OCI-LY7 (cell line): Measurements from ENCODE around the gene ZCCHC2. TPM values are rescaled to one million over a fixed set of nuclear protein-coding genes. Genes with fewer than 3 reads are reported as not detected.

Experiments
- BruUV-seq: library from RNA; stranded (reverse); fragments of 400-500 nt; replicated peaks from 2 replicates; lab custom pipeline; 2021; lab: Mats Ljungman, UMichigan
- CTCF ChIA-PET: fragments of 300-600 bp; sonication (Branson Sonifier 250); formaldehyde crosslinking; loops from one replicate; lab custom pipeline; 2022; ENCODE audit warnings: antibody characterized with exemption; ENCODE audit not compliant: unreplicated experiment; lab: Charles Lee
- POLR2A ChIA-PET: fragments of 300-600 bp; sonication (Branson Sonifier 250); formaldehyde crosslinking; loops from one replicate; lab custom pipeline; 2022; ENCODE audit warnings: antibody characterized with exemption; lab: Charles Lee
- DNase-seq: peaks from one replicate; pipeline ENCODE4 v3.0.0-alpha.2; 2015; ENCODE audit warnings: low spot score
- H2AFZ ChIP-seq: fragments of 200-600 bp; sonication (generic), shearing (Covaris generic); 2 replicates; pipeline ENCODE4 v1.6.1; 2014; ENCODE audit warnings: mild to moderate bottlenecking, antibody characterized with exemption, low read length, moderate library complexity
- H3K27ac ChIP-seq: fragments of 200-600 bp; sonication (generic); 2 replicates; pipeline ENCODE4 v1.5.1; 2014; ENCODE audit warnings: mixed run types, low read depth, mild to moderate bottlenecking, moderate library complexity, low read length, inconsistent platforms; ENCODE audit not compliant: poor library complexity, severe bottlenecking
- H3K36me3 ChIP-seq: fragments of 200-600 bp; sonication (generic); 2 replicates; pipeline ENCODE4 v1.6.1; 2014; ENCODE audit warnings: mild to moderate bottlenecking, antibody characterized with exemption, low read length, moderate library complexity, mixed read lengths; ENCODE audit not compliant: insufficient read depth
- H3K4me1 ChIP-seq: fragments of 200-600 bp; sonication (generic); 2 replicates; pipeline ENCODE4 v1.5.1; 2014; ENCODE audit warnings: mild to moderate bottlenecking, low read length; ENCODE audit not compliant: insufficient read depth, poor library complexity, severe bottlenecking
- H3K4me2 ChIP-seq: fragments of 200-600 bp; sonication (generic); 2 replicates; pipeline ENCODE4 v1.6.1; 2014; ENCODE audit warnings: mild to moderate bottlenecking, low read length
- H3K4me3 ChIP-seq: fragments of 200-600 bp; sonication (generic); 2 replicates; pipeline ENCODE4 v1.5.1; 2014; ENCODE audit warnings: mild to moderate bottlenecking, low read depth, low read length; ENCODE audit not compliant: poor library complexity, severe bottlenecking
- H3K79me2 ChIP-seq: fragments of 200-600 bp; sonication (generic); 2 replicates; pipeline ENCODE4 v1.6.1; 2016; ENCODE audit warnings: low read depth, mild to moderate bottlenecking, low read length, moderate library complexity, mixed read lengths; ENCODE audit not compliant: insufficient read depth
- H3K9me2 ChIP-seq: fragments of 200-600 bp; sonication (generic); 2 replicates; pipeline ENCODE4 v1.6.1; 2016; ENCODE audit warnings: mild to moderate bottlenecking, low read length, mixed read lengths; ENCODE audit not compliant: insufficient read depth
- H3K9me3 ChIP-seq: fragments of 200-600 bp; sonication (generic); 2 replicates; pipeline ENCODE4 v1.6.1; 2014; ENCODE audit warnings: mild to moderate bottlenecking, mixed run types, low read length, mixed read lengths
- H4K20me1 ChIP-seq: fragments of 200-600 bp; sonication (generic); 2 replicates; pipeline ENCODE4 v1.6.1; 2014; ENCODE audit warnings: mild to moderate bottlenecking, antibody characterized with exemption, low read length, moderate library complexity, mixed read lengths; ENCODE audit not compliant: insufficient read depth
- EZH2phosphoT487 ChIP-seq: fragments of 200-600 bp; sonication (generic); IDR thresholded peaks from 2 replicates; pipeline ENCODE4 v1.6.1; 2018; ENCODE audit warnings: low read depth, borderline replicate concordance, mild to moderate bottlenecking, mixed run types, antibody characterized with exemption, low read length, moderate library complexity, mixed read lengths
- intact Hi-C: fragments of 100-400 bp; cut with micrococcal nuclease; formaldehyde crosslinking; loops from one replicate; pipeline ENCODE4 v1.10.0; 2022; ENCODE audit not compliant: unreplicated experiment
- total RNA-seq, 2 experiments: library from RNA; depleted of rRNA in 1 of 2; stranded (reverse); fragments of >200 nt in 1 of 2; shearing (Covaris generic) in 1 of 2; gene quantifications; 2 replicates each; pipeline ENCODE4 v1.2.3, GENCODE V29; 2014 to 2022
- TF ChIP-seq, protein P1 (sequence below): fragments of 200-600 bp; sonication (generic); conservative IDR thresholded peaks from 2 replicates; pipeline ENCODE4 v1.5.1; 2014; ENCODE audit warnings: mild to moderate bottlenecking, antibody characterized with exemption, low read length, moderate library complexity, mixed read lengths

Gene ZCCHC2
- total RNA-seq, 2 experiments from 2014 or later = 16.9 to 17.5 TPM

DNA sequence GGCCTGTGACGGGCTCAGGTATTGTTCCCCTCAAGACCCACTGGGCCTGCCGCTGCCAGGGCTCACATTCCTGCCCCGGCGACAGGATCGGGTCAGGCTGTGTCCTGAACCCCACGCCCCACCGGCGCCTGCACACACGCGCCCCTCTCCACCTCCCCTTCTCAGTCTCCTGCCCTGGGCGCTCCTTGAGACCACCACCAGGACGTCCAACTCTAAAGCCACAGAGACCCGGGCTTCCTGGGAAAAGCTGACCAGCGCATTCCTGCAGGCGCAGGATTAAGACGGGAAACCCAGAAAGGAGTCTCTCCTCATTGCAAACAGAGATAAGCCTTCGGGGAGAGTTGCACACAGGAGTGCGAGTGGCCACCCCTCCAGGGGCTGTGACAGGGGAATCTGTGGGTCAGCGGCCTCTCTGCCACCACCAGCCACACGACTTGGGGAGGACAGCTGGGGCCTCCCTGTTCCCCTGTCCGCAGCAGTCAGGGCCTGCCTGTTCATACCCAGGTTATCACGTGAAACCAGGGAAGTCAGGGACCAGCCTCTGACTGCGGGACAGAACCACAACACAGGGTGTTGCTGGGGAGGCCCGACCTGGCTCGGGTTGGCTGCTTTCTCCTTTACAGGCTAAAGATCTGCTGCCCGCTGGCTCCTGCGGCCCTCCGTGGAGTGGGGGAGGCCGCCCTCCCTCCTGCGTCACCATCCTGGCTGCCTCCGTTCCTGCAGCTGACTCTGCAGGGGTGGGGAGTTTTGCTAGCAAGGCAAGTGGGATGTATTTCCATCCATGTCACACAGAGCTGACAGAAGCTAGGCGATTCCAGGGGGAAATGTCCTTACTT lies 88.8 kb downstream of the ZCCHC2 start:
- CTCF ChIA-PET = no interaction called here
- TF ChIP-seq, protein P1, sequence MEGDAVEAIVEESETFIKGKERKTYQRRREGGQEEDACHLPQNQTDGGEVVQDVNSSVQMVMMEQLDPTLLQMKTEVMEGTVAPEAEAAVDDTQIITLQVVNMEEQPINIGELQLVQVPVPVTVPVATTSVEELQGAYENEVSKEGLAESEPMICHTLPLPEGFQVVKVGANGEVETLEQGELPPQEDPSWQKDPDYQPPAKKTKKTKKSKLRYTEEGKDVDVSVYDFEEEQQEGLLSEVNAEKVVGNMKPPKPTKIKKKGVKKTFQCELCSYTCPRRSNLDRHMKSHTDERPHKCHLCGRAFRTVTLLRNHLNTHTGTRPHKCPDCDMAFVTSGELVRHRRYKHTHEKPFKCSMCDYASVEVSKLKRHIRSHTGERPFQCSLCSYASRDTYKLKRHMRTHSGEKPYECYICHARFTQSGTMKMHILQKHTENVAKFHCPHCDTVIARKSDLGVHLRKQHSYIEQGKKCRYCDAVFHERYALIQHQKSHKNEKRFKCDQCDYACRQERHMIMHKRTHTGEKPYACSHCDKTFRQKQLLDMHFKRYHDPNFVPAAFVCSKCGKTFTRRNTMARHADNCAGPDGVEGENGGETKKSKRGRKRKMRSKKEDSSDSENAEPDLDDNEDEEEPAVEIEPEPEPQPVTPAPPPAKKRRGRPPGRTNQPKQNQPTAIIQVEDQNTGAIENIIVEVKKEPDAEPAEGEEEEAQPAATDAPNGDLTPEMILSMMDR = no peak
- no peak for TF ChIP-seq EZH2phosphoT487
- Histone ChIP-seq H3K79me2 (no peaks in the 10 kb centered on the region), H3K9me2 (no peaks in the 10 kb centered on the region), H3K4me1 (no peaks in the 10 kb centered on the region), H3K36me3 (no peaks in the 10 kb centered on the region), H3K4me3 (no peak overlapping the region), H3K27ac (no peak overlapping the region), H2AFZ (no peak overlapping the region), H4K20me1 (no peaks in the 10 kb centered on the region), H3K4me2 (no peak overlapping the region), H3K9me3 (no peaks in the 10 kb centered on the region)
- intact Hi-C loops = no loop called here
- DNase-seq = no peak
- POLR2A ChIA-PET = no interaction called here
- no TSS peak for BruUV-seq

DNA sequence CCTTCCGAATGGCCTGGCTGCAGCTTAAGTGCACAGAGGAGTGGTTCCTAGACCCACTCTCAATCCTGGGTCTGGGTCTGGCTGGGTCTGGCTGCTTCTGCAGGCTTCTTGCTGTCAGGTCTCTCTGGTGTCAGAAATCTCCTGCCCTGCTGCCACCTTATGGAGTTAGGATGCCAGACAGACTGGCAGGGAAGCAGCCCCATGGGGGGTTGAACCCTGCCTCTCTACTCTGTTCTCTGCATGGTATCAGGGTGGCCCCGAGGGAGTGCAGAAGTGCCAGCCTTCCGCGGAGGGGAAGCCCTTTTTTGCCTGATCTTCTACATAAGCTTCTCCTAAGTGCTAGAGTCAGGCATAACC lies 89.4 kb downstream of the ZCCHC2 start:
- Histone ChIP-seq H2AFZ (no peak overlapping the region), H4K20me1 (no peaks in the 10 kb centered on the region), H3K4me1 (no peaks in the 10 kb centered on the region), H3K4me2 (no peak overlapping the region), H3K4me3 (no peak overlapping the region), H3K79me2 (no peaks in the 10 kb centered on the region), H3K9me3 (no peaks in the 10 kb centered on the region), H3K36me3 (no peaks in the 10 kb centered on the region), H3K27ac (no peak overlapping the region), H3K9me2 (no peaks in the 10 kb centered on the region)
- TF ChIP-seq, protein P1 = no peak
- no peak for TF ChIP-seq EZH2phosphoT487
- DNase-seq = no peak
- no TSS peak for BruUV-seq
- intact Hi-C loops = no loop called here
- ChIA-PET CTCF (no interaction called here), POLR2A (no interaction called here)

DNA sequence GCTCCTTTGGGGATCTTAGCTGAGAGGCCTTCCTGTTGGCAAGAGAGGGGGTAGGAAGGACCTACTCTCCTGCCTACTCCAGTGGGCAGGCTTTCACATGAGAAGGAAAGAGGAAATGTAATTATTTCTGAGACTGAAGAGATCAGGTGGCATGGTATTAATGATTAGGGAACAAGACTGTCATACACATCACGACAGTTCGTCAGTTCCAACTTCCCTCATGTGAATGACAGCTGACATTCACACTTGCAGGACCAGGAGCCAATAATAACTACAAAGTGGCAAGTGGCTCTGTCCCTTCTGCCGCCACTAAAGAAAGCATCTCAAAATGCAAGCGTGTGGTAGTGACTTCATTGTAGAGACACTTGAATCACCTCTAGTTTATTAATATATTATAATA lies 90.0 kb downstream of the ZCCHC2 start:
- H4K20me1 ChIP-seq = no peaks in the 10 kb centered on the region
- no peaks in the 10 kb centered on the region for H3K9me2 ChIP-seq
- H3K79me2 ChIP-seq = no peaks in the 10 kb centered on the region
- ChIA-PET CTCF (no interaction called here), POLR2A (interaction anchor here (0.6 kb wide), 1 partner anchor 372 kb away, joined by 3 read pairs; no protein-coding TSS in a partner anchor)
- H3K4me2 ChIP-seq = no peak overlapping the region
- H2AFZ ChIP-seq = no peak overlapping the region
- no peak overlapping the region for H3K27ac ChIP-seq
- no peak for TF ChIP-seq EZH2phosphoT487
- H3K36me3 ChIP-seq = no peaks in the 10 kb centered on the region
- H3K4me1 ChIP-seq = no peaks in the 10 kb centered on the region
- H3K4me3 ChIP-seq = no peak overlapping the region
- no peak for DNase-seq
- no peaks in the 10 kb centered on the region for H3K9me3 ChIP-seq
- intact Hi-C loops = no loop called here
- BruUV-seq = no TSS peak
